NCI-H2196 (cell line): ENCODE results near the gene FCHSD1.

ENCODE experiments used
- DNase-seq: peaks from one replicate; lab custom pipeline; 2025; ENCODE audit not compliant: unreplicated experiment; lab: John Stamatoyannopoulos, UW

Gene FCHSD1

GRCh38 chr5:141646026-141646425, 5.2 kb downstream of the FCHSD1 start:
- DNase-seq, result no peak

GRCh38 chr5:141641634-141642267, 9.5 kb downstream of the FCHSD1 start:
- no peak for DNase-seq

GRCh38 chr5:141640698-141641097, 10.5 kb downstream of the FCHSD1 start:
- no peak for DNase-seq

GRCh38 chr5:141640051-141640415, 11.2 kb downstream of the FCHSD1 start:
- DNase-seq, result no peak

- no peak for DNase-seq
These were observed 11.7 kb downstream of the FCHSD1 start for GRCh38 chr5:141639357-141640050.

GRCh38 chr5:141638771-141639170, 12.4 kb downstream of the FCHSD1 start:
- DNase-seq, result no peak

GRCh38 chr5:141637767-141638419, 13.3 kb downstream of the FCHSD1 start:
- no peak for DNase-seq

GRCh38 chr5:141637123-141637766, 14.0 kb downstream of the FCHSD1 start:
- DNase-seq, result peak; percentile 27

GRCh38 chr5:141636413-141637122, 14.7 kb downstream of the FCHSD1 start, which contains the start of the genes HDAC3 and RELL2:
Gene HDAC3, minus strand, starts transcription at chr5:141636849. Its CDS starts 59 bp downstream, at chr5:141636790.
Gene RELL2, plus strand, starts transcription at chr5:141636997. Its CDS starts 1,229 bp downstream, at chr5:141638226.
- peak; percentile 89 for DNase-seq

GRCh38 chr5:141636106-141636412, 15.2 kb downstream of the FCHSD1 start:
- no peak for DNase-seq

GRCh38 chr5:141635646-141636045, 15.6 kb downstream of the FCHSD1 start:
- DNase-seq, result no peak

GRCh38 chr5:141634720-141635119, 16.5 kb downstream of the FCHSD1 start:
- no peak for DNase-seq

- no peak for DNase-seq
These were observed 17.2 kb downstream of the FCHSD1 start for GRCh38 chr5:141633871-141634561.

- DNase-seq, result peak; percentile 42
These were observed 18.6 kb downstream of the FCHSD1 start for GRCh38 chr5:141632650-141633049.

GRCh38 chr5:141630570-141631140, 20.6 kb downstream of the FCHSD1 start:
- DNase-seq, result no peak

GRCh38 chr5:141628175-141628788, 22.9 kb downstream of the FCHSD1 start:
- DNase-seq, result no peak

- no peak for DNase-seq
These were observed 27.6 kb downstream of the FCHSD1 start for GRCh38 chr5:141623611-141624010.

GRCh38 chr5:141623186-141623585, 28.0 kb downstream of the FCHSD1 start:
- no peak for DNase-seq

- DNase-seq, result peak; percentile 97
These were observed 32.2 kb downstream of the FCHSD1 start, which contains the start of gene DIAPH1 for GRCh38 chr5:141618804-141619554. Gene DIAPH1, minus strand, starts transcription at chr5:141619000. Its CDS starts 86 bp downstream, at chr5:141618914.
